LoVo (cell line): ENCODE data around the gene IL20RA.
"Not testable (repeated sequence)": the region's sequence is repeated elsewhere in the genome, so short reads cannot be mapped to it uniquely, and the experiment has no call there.

ENCODE experiments used
- DNase-seq: peaks from one replicate; pipeline ENCODE4 v3.0.0-alpha.2; 2016; ENCODE audit warnings: low spot score

IL20RA gene

DNA sequence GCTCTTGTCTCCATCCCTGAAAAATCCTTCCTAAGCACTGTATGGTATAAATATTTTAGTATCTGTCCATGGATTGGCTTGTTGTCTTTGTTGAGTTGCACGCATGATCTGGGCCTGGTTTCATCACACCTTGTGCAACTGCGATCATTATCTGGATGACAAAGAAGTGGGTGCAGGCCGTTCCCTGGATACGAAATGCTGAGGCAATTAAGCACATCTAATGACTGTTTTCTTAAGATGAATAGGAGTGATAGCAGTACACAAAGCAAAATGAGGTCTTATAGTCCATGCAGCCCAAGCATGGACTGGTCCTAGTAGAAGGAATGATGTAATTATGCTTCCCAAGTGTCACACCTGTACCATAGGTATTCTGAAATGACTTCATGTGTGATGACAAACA is 74.8 kb downstream of the IL20RA start:
- DNase-seq = no peak

DNA sequence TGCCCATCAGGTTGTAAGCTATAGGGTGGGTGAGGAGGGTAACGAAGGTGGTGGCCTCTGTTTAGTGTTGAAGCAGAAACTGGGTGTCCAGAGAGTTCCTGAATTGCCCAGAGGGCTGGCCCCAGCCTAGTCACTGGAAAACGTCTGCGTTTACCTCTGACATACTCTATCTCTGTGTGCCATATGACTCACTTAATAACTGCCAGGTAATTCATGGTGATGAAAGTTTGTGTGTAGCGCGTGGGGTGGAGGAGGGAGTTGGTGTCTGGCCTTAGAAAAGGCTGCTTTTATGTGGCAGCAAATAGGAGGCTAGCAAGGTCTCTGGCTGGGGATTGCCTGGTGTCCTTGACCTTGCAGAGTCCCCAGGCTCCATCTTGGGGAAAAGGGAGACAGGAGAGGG is 75.3 kb downstream of the IL20RA start:
- peak; percentile 75 for DNase-seq

DNA sequence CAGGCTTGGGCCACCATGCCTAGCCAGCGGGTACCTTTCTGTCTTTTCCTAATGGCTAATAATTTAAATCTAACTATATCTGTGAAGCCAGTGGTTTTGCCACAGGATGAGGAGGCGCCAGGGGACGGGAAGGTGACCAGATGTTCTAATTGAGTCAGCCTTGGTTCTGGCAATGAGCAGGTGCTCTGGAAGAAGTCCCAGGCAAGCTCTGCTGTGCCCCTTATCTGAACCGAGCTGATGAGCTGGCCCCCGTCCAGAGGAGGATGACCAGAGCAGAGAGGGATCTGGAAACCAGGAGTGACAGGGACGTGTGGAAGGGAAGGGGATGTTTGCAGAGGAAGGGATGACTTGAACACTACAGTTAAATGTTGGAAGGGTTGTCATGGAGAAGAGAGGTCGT is 75.9 kb downstream of the IL20RA start:
- no peak for DNase-seq

DNA sequence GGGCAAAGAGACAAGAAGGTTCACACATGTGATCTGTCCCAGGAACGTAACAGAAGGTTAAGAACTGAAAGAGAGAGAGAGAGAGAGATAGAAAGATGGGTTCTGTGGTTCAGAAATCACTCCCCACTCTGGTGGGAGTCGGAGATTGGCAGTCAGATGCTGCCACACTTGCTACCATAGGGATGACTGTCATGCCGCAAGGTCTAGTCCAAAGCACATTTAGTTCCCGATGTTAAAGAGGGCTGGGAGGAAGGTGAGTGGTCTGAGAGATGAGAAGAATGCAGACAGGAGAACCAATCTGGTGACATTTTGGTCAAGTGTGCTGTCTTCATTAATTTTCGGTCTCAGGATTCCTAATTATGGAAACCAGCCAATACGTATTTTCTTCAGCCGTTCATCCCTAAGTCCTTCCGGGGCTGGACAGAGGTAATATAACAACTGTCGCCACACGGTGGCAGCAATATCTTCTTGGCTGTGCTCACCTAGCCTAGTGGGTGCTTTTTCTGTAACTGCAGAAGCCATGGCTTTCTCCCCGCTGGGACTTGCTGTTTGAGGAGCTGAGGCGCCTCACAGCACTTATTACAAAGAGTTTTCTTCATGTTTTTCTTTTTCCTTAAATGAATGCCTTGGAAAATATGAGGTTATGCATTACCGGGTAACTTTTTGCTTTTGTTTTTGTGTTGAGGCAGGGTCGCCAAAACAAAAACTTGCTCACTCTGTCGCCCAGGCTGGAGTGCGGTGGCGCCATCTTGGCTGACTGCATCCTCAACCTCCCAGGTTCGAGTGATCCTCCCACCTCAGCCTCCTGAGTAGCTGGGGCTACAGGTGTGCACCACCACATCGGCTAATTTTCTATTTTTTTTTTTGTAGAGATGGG is 76.7 kb downstream of the IL20RA start:
- peak; percentile 85 for DNase-seq

DNA sequence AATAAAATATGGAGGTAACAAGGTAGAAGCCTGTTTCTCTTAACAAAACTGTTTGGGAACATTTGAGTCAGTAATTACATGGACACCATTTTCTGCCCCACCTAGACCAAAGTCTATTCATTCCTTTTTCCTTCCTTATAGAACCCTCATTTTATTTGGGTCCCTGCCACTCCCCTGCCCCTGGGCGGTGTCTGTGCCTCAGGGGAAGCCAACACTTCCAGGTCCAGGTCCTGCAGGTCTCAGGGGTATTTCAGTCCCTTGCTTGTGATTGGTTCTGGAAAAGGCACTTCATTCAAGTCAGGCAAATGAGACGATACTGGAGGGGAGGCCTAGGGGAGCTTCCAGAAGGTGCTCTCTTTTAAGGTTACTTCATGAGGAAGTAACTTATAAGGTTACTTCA is 80.4 kb downstream of the IL20RA start:
- peak; percentile 81 for DNase-seq

DNA sequence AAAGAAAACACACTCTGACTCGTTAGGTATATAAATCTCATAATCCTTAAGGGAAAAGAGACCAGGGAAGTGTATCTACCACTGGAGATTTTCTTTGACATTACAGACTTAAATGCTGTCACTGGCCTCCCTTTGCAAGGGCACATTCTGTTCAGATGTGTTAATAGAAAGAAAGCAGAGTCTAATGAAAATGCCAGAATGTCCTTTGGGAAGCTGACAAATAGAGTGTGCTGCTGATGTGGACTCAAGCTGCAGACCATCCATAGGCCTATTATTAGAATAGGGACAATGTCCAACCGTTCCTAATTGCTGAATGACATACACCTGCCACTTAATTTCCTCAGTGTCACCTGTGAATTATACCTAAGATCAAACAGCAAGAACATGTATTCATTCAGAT is 81.5 kb downstream of the IL20RA start:
- DNase-seq = no peak

DNA sequence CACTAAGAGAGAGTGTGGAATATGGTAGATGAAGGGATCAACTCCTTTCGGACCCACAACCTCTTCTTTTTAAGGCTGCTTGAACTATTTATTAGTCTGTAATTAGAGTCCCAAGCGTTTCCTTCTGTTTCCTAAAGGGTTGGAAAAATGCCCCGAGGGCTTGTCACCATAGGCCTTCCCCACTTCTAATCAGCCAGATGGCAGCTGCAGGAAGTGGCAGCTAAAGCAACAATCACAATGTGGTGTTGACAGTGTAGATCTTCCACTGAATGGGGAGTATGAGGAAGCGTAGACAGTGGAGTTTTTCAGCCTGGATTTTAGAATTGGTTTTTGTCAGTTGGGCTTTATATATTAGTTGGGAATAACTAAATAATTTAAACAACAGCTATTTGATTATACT is 82.1 kb downstream of the IL20RA start:
- DNase-seq = peak; percentile 79

DNA sequence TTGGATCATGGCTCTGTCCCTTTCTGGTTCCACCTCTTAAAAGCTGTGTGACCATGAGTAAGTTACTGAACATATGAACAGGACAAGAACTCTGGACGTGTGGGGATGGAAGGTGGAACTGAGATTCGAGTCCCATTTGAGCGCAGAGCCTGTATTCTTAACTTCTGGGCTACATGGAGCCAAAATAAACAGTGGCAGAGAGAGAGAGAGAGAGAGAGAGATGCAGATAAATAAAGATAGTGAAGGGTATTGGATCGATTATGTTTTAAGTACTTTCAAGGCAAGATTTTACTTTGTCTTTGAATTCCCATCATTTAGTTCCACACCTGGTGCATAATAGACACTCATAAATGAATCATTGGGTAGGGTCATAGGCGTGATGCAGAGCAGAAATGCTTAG is 82.9 kb downstream of the IL20RA start:
- peak; percentile 61 for DNase-seq

DNA sequence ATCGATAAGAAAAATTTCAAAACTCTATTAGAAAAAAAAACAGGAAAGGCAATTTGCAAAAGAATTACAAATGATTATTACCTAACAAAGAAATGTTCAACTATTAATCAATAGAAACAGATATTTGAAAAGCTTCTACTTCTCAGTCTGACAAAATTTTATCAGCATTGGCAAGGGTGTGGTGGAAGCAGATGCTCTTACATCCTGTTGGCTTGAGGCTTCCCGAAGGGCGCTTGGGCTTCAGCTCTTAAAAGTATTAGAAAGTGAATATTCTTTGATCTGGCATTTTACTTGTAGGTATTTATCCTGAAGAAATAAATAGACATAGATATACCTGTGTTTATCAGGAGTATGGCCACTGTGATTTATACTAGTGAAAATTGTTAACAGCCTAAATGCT is 84.0 kb downstream of the IL20RA start:
- no peak for DNase-seq

DNA sequence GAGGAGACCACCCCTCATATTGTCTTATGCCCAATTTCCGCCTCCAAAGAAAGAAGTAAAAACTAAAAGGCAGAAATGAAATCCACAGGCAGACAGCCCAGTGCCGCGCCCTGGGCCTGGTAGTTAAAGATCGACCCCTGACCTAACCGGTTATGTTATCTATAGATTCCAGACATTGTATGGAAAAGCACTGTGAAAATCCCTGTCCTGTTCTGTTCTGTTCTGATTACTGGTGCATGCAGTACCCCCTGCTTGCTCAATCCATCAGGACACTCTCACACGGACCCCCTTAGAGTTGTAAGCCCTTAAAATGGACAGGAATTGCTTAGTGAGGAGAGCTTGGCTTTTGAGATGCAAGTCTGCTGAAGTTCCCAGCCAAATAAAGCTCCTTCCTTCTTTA is 84.8 kb downstream of the IL20RA start:
- DNase-seq = not testable (repeated sequence)

DNA sequence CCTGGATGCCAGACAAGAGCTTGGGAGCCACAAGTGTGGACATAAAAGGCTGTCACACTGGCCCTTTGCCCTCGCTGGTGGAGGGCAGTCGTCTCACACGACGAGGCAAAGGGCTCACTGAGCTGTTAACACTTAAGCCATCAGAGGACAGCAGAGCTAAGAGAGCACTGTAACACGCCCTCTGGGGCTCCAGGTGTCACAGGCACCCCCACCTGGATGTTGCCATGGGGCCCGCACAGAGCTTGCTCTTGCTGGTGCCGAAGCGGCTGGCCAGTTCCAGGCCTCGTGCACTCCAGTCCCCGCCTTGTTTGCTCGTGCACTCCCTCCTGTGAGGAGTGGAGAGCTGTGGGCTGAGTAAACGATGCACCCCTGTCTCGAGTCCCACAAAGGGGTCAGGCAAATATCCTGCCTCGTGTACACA is 85.3 kb downstream of the IL20RA start:
- DNase-seq = peak; percentile 64

DNA sequence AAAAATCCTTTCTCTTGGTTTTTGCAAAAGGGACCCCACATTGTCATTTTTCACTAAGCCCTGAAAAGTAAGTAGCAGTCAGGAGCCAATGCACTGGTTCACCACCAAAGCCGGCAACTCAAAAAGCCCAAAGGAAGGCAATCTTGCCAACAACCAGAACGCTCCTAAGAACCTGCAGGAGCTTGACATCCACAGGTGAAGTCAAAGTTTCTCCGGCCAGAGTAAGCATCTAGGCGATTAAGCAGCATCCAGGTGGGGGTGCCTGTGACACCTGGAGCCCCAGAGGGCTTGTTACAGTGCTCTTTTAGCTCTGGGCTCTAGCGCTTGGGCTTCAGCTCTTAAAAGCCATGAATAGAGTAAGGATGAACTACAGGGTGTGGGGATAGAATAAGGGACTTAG is 86.6 kb downstream of the IL20RA start:
- no peak for DNase-seq

DNA sequence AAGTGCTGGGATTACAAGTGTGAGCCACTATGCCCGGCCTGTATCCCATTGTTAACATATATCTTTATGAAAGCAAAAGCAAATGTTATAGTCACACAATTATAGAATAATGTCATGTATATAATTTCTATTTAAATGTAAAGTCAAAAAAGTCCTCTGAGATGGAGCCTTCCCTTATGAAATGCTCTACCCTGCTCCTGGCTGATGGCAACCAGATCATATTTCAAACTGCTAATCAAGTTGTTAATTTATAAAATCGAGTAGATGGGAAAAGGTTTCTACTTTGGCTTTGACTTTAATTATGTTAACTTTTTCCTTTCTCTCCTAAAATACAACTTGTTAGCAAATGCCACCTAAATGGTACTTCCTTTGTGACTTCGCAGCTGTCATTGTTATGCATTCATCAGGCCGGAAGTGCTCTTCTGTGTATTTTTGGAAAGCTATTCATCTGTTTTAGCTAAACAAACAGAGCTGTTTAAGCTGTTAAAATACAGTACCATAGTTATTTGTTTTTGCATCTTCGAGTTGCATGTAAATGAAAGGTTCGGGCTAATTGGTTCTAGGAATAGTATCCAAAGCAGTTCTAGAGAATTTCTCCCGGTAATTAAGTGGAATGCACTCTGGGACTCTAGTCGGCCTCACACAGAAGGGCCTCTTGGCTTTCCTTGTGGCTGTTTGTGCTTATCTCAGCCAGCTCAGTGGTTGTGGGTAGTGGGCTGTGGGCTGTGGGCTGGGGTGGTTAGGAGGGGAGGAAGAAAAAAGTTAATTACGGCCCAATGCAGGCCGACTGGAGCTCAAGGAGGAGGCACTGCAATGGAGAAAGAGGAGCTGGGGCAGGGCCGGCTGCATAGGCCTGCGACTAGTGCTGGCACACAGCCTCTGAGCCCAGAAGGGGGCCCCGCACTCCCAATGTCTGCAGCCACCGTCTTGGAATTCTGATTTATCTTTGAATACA is 87.9 kb downstream of the IL20RA start:
- DNase-seq = no peak

DNA sequence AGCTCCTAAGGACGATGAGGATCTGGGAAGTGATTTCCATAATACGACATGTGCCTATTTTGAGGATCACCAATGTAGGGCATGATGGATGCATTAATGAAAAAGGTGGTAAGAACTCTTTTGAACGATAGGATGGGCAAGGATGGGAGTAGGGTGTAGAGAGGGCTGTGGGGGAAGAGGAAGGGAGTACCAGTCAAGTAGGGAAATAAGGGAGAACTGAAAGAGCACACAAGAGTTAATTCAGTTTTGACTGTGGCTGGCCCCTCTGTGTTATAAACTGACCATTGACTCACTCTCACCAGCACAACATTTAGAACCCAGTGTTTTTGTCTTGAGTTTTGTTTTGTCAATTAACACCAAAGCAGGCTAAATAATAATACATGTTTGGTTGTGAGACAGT is 89.6 kb downstream of the IL20RA start:
- DNase-seq = no peak

DNA sequence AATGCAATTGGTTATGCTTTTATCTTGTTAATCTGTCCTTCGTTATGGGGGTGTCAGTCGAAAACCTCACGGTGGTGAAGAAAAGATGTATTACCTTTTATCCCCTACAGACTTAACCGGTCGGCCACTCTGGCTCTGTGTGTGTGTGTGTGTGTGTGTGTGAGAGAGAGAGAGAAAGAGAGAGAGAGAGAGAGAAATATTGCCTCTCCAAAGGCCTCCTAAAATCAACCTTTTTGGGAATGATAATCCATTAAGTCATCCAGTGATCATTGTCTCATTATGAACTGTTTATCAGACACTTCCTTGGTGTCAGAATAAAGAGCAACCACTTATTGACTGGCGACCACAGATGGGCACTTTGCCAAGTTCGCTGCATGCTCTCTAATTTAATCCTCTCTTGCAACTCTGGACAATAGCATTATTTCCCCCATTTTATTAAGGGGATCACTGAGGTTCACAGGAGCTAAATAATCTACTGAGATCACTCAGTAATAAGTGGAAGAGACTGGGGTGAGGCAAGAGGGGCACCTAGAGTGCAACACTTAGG is 92.0 kb downstream of the IL20RA start:
- no peak for DNase-seq

DNA sequence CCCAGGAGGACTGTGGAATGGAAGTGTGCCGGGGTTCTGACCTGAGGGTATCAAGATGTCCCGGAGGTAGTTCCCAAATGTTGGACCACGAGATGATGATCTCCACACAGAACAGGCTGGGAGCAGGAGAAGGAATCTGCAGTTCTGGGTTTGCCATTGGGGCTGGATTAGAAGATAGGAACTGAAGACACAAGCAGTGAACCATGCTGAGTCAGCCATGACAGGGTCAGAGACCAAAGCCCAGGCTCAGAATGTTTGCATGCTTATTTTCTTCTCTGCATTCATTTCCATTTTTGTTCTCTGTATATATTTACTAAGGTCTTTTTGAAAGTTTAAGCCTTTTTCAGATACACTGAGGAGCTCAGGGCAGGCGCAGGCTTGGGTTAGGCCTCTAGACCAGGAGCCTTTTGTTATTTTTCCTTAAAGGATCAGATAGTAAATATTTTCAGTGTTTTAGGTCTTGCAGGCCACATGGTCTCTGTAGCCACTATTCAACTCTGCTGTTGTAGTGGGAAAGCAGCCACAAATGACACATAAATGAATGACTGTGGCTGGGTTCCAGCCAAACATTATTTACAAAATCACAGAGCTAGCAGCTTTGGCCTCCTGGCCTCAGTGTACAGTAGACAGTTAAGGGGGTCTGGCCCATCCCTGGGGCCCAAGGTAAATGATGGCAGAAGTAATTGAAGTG is 94.2 kb downstream of the IL20RA start:
- DNase-seq = no peak
